Measurements from ENCODE around the gene C13orf46. TPM values are rescaled to one million over a fixed set of nuclear protein-coding genes. Genes with fewer than 3 reads are reported as not detected.

C13orf46 gene
- total RNA-seq, 1 donor = 0.27 TPM

DNA sequence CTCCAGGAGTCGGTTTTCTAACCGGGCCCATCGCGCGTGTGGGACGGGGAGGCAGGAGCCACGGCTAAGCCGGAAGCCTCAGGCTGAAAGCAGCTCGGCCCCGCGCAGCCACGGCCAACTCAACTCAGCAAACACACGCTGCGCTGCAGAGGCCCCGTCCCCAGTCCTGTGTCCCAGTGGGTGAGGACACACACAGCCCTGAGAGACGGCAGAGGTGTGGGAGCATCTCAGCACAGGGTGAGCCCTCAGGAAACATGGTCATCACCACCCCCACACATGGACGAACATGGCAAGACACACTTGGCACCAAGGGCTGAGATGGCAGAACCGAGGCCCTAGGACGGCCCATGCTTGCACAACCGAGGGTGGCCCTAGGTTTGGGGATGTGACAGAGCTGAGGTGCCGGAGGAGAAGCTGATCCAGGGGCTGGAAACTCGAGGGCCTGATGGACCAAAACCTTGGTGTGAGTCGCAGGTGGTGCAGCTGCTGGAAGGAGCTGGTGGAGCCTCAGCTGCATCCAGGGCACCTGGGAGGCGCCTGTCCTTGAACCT lies 29.0 kb upstream of the C13orf46 start:
- H3K4me3 ChIP-seq (ENCODE audit: low read depth, low read length) = no peak overlapping the region
- TF ChIP-seq, protein P1, sequence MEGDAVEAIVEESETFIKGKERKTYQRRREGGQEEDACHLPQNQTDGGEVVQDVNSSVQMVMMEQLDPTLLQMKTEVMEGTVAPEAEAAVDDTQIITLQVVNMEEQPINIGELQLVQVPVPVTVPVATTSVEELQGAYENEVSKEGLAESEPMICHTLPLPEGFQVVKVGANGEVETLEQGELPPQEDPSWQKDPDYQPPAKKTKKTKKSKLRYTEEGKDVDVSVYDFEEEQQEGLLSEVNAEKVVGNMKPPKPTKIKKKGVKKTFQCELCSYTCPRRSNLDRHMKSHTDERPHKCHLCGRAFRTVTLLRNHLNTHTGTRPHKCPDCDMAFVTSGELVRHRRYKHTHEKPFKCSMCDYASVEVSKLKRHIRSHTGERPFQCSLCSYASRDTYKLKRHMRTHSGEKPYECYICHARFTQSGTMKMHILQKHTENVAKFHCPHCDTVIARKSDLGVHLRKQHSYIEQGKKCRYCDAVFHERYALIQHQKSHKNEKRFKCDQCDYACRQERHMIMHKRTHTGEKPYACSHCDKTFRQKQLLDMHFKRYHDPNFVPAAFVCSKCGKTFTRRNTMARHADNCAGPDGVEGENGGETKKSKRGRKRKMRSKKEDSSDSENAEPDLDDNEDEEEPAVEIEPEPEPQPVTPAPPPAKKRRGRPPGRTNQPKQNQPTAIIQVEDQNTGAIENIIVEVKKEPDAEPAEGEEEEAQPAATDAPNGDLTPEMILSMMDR (IDR thresholded peaks at IDR 0.05; ENCODE audit: insufficient read depth, low read length) = no peak
- no peak for DNase-seq (ENCODE audit: low read depth)

DNA sequence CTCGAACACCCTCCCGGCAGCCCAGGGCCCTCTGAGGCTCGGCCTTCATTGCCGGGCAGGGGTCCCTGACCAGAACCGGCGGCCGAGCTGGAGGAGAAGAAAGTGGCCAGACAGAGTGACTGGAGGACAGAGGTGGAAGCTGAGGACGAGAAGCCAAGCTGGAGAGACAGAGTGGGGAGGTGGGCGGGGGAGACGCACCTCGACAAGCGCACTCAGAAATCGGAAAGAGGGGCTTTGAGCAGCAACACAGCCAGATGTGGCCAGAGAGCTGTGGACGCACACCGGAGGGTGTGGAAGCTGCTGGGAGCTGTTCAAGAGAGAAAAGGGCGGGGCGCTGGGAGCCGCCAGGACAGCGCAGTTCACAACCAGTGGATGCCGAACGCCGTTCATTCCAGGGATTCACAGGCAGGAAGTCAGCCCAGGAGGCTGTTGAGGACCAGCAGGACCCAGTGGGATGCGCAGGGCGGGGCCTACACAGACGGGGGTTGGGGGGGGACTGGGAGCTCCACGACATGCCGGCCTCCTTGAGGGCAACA lies 28.2 kb upstream of the C13orf46 start:
- TF ChIP-seq, protein P1 (IDR thresholded peaks at IDR 0.05; ENCODE audit: insufficient read depth, low read length) = no peak
- no peak for DNase-seq (ENCODE audit: low read depth)
- H3K4me3 ChIP-seq (ENCODE audit: low read depth, low read length) = no peak overlapping the region

DNA sequence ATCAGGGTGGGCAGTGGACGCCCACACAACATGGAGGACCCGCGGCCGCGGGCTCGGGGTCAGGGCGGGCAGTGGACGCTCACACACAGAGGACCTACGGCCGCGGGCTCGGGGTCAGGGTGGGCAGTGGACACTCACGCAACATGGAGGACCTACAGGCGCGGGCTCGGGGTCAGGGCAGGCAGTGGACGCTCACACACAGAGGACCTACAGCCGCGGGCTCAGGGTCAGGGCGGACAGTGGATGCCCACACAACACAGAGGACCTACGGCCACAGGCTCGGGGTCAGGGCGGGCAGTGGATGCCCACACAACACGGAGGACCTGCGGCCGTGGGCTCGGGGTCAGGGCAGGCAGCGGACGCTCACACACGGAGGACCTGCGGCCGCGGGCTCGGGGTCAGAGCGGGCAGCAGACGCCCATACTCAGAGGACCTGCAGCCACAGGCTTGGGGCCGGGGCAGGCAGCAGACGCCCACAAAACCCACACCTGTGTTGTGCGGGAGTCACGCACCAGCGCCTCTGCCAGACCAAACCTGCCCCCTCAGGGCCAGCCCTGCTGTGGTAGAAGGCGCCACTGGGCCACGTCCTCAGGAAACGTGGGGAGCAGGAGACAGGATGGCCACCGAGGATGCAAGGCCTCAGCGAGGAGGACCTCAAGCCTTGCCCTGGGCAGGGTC lies 27.6 kb upstream of the C13orf46 start:
- H3K4me3 ChIP-seq (ENCODE audit: low read depth, low read length) = no peak overlapping the region
- no peak for DNase-seq (ENCODE audit: low read depth)
- TF ChIP-seq, protein P1 (IDR thresholded peaks at IDR 0.05; ENCODE audit: insufficient read depth, low read length) = no peak

DNA sequence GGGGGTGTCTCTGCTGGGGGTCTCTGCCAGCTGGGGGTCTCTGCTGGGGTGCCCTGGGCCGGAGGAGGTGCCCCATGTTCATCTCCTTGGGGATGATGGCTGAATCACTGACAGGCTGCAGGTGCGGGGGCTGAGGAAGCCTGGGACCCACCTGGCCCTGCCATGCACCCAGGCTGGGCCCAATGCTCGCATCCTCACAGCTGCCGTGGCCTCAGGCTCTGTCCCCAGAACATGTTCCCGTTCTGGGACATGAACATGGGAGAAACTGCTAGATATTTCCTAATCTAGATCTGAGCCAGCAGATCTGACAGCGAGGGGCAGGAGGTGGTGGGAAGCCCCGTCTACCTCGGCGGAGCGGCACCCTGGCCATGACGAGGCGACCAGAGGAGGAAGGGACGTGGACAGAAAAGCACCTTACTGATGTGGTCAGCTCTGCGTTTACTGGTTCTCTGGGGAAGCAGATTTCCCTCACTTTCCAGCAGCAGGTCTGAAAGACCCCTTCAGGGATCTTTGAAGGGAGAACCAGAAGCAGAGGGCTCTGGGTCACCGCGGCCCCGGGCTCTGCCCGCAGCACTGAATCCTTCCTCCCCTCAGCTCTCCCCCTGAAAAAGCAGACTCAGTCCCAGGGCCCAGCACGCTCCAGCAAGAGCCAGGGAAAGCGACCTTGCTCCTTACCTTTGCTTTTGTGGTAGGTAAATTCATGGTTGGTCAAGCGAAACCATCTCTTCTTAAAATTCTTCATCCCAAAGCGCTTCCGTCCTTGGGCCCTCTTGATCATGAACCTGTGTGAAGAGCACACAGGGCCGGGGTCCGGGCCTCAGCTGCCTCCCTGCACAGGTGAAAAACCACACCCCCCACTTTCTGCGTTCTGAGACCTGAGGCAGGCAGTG lies 26.5 kb upstream of the C13orf46 start:
- no peak overlapping the region for H3K4me3 ChIP-seq (ENCODE audit: low read depth, low read length)
- no peak for DNase-seq (ENCODE audit: low read depth)
- TF ChIP-seq, protein P1 (IDR thresholded peaks at IDR 0.05; ENCODE audit: insufficient read depth, low read length) = no peak

DNA sequence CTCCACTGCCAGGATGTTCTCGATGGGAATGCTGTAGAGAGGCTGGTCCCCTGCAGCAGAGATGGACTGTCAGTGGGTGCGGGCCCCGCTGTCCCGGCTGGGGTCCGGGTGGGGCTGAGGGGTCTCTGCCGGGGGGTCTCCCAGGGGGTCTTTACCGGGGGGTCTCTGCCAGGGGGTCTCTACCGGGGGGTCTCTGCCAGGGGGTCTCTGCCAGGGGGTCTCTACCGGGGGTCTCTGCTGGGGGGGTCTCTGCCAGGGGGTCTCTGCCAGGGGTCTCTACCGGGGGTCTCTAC lies 25.7 kb upstream of the C13orf46 start:
- no peak for DNase-seq (ENCODE audit: low read depth)
- H3K4me3 ChIP-seq (ENCODE audit: low read depth, low read length) = no peak overlapping the region

More for the DNA sequence above, 25.7 kb upstream of the C13orf46 start:
- TF ChIP-seq, protein P1 (IDR thresholded peaks at IDR 0.05; ENCODE audit: insufficient read depth, low read length) = no peak

Measured in fibroblast of the aortic adventitia (primary cell).